Measurements from ENCODE around the gene OR9A2.

DNA sequence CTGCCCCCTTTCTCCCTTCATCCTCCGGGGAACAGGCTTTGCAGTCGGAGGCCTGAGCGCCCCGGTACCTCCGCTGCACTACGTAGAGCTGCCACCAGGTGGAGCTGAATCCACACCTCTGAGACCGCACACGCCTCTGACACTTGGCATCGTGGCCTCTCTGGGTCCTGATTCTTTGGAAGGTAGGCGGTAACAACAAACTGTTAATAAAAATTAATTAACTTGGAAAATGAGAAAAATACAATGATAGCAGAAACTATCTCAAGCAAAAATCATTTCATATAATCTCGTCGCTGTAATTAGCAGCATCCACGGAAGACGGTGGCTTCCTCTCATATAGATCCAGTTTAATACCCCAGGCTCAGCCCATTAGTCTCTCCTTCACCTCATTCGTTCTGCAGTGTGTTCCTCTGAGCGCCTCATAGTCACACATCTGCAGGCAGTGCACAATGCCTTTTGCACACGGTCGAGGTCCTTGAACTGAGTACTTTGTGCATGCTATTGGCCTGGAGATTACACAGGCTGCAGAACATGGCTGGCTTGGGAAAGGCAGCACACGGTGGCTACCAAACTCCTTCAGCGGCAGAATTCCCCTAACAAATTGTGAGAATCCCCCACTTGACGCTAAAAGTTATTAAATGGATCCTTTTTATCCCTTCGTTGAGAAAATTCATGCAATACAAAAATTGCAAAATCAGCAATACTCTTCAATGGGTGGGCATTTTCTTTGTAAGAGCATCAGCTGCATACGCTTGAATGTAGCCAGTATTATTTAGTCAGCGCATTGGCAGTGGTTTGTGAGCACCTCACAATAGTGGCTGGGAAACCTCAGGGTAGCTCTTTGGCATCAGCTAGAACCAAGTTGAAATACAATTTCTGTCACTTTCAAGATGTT is 18.7 kb downstream of the OR9A2 start:
- TF ChIP-seq, protein P1, sequence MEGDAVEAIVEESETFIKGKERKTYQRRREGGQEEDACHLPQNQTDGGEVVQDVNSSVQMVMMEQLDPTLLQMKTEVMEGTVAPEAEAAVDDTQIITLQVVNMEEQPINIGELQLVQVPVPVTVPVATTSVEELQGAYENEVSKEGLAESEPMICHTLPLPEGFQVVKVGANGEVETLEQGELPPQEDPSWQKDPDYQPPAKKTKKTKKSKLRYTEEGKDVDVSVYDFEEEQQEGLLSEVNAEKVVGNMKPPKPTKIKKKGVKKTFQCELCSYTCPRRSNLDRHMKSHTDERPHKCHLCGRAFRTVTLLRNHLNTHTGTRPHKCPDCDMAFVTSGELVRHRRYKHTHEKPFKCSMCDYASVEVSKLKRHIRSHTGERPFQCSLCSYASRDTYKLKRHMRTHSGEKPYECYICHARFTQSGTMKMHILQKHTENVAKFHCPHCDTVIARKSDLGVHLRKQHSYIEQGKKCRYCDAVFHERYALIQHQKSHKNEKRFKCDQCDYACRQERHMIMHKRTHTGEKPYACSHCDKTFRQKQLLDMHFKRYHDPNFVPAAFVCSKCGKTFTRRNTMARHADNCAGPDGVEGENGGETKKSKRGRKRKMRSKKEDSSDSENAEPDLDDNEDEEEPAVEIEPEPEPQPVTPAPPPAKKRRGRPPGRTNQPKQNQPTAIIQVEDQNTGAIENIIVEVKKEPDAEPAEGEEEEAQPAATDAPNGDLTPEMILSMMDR (IDR thresholded peaks at IDR 0.05; ENCODE audit: low read length), result peak; percentile 99
- no peak for TF ChIP-seq EZH2 (optimal IDR thresholded peaks at IDR 0.05; ENCODE audit: low read depth, low read length)
